HG02610 (cell line): ENCODE measurements around the gene POLR3K.
"Not testable (repeated sequence)": the region's sequence is repeated elsewhere in the genome, so short reads cannot be mapped to it uniquely, and the experiment has no call there.

Experiments
- ATAC-seq: cut with Tn5 transposase; IDR thresholded peaks from one replicate; pipeline ENCODE4 v1.9.1; 2021; ENCODE audit warnings: mild to moderate bottlenecking, moderate library complexity; ENCODE audit not compliant: unreplicated experiment

Gene POLR3K

GRCh38 chr16:24151-24550 is 29.3 kb downstream of the POLR3K start:
- ATAC-seq: not testable (repeated sequence)

- not testable (repeated sequence) for ATAC-seq
Measured at GRCh38 chr16:20886-21285, 32.5 kb downstream of the POLR3K start.

- not testable (repeated sequence) for ATAC-seq
Measured at GRCh38 chr16:17062-17765, 36.2 kb downstream of the POLR3K start.

GRCh38 chr16:10772-11171 is 42.6 kb downstream of the POLR3K start:
- not testable (repeated sequence) for ATAC-seq

- ATAC-seq: no peak
Measured at GRCh38 chr16:9903-10665, 43.3 kb downstream of the POLR3K start.
